ENCODE results near the gene ARID4B. TPM values are rescaled to one million over a fixed set of nuclear protein-coding genes. Genes with fewer than 3 reads are reported as not detected.

Gene ARID4B
- total RNA-seq, 1 experiment from 2014 or later, result 34.2 TPM

GRCh38 chr1:235299169-235299858 lies 28.7 kb downstream of the ARID4B start:
- H3K4me1 ChIP-seq, result peaks cover 8% of the 10 kb centered on the region
- Mint-ChIP-seq H3K4me3 (ENCODE audit: unreplicated experiment) (no peak overlapping the region), H3K27ac (ENCODE audit: unreplicated experiment) (peak overlapping the region; percentile 66), H3K27me3 (ENCODE audit: insufficient read depth, unreplicated experiment) (no peaks in the 10 kb centered on the region), H3K9me3 (ENCODE audit: unreplicated experiment) (peaks cover 15% of the 10 kb centered on the region), H3K4me1 (ENCODE audit: low read depth, unreplicated experiment) (peaks cover 21% of the 10 kb centered on the region), H3K36me3 (ENCODE audit: insufficient read depth, unreplicated experiment) (peaks cover 7% of the 10 kb centered on the region)
- H3K4me3 ChIP-seq (ENCODE audit: low read depth, low read length), result no peak overlapping the region
- no peak for TF ChIP-seq CTCF (IDR thresholded peaks at IDR 0.05; ENCODE audit: insufficient read depth in 1 of 2, low read depth in 1 of 2, low read length in 1 of 2, severe bottlenecking in 1 of 2, unreplicated experiment in 1 of 2)
- no peaks in the 10 kb centered on the region for H3K27me3 ChIP-seq (replicated peaks; ENCODE audit: control insufficient read depth, insufficient read depth, low read length)
- peaks cover 3% of the 10 kb centered on the region; the same call in 1 of the 2 replicates for H3K9me3 ChIP-seq
- no peak for DNase-seq
- ChIA-PET CTCF (interaction anchor here (1.6 kb wide), 1 partner anchor 117 kb away, joined by 4 read pairs; no protein-coding TSS in a partner anchor), POLR2A (no interaction called here)
- no peaks in the 10 kb centered on the region for H3K36me3 ChIP-seq (ENCODE audit: control insufficient read depth, insufficient read depth, low read length)
- intact Hi-C loops (cut with micrococcal nuclease; ENCODE audit: unreplicated experiment), result no loop called here
- no TSS peak for BruUV-seq (replicated peaks)

DNA sequence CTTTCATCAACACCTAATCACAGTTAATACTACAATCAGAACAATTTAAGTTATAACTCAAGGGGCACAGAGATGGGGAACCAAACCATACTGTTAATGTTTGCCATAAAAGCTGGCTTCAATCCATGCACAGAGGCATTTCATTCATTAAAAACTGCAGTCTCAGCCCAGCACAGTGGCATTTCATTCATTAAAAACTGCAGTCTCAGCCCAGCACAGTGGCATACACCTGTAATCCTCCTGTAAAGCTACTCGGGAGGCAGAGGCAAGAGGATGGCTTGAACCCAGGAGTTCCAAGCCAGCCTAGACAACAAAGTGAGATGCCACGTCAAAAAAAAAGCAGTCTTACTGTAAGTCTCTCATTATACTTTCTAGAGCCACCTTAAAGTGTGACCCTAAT lies 29.2 kb downstream of the ARID4B start:
- no peak for DNase-seq
- Histone ChIP-seq H3K4me3 (ENCODE audit: low read depth, low read length) (no peak overlapping the region), H3K27me3 (replicated peaks; ENCODE audit: control insufficient read depth, insufficient read depth, low read length) (no peaks in the 10 kb centered on the region), H3K9me3 (peaks cover 3% of the 10 kb centered on the region; the same call in 1 of the 2 replicates), H3K4me1 (peaks cover 8% of the 10 kb centered on the region), H3K36me3 (ENCODE audit: control insufficient read depth, insufficient read depth, low read length) (no peaks in the 10 kb centered on the region)
- intact Hi-C loops (cut with micrococcal nuclease; ENCODE audit: unreplicated experiment), result no loop called here
- Mint-ChIP-seq H3K36me3 (ENCODE audit: insufficient read depth, unreplicated experiment) (peaks cover 7% of the 10 kb centered on the region), H3K27ac (ENCODE audit: unreplicated experiment) (no peak overlapping the region), H3K9me3 (ENCODE audit: unreplicated experiment) (peaks cover 15% of the 10 kb centered on the region), H3K4me3 (ENCODE audit: unreplicated experiment) (no peak overlapping the region), H3K27me3 (ENCODE audit: insufficient read depth, unreplicated experiment) (no peaks in the 10 kb centered on the region), H3K4me1 (ENCODE audit: low read depth, unreplicated experiment) (peaks cover 21% of the 10 kb centered on the region)
- ChIA-PET POLR2A (no interaction called here), CTCF (no interaction called here)
- no peak for TF ChIP-seq CTCF (IDR thresholded peaks at IDR 0.05; ENCODE audit: insufficient read depth in 1 of 2, low read depth in 1 of 2, low read length in 1 of 2, severe bottlenecking in 1 of 2, unreplicated experiment in 1 of 2)
- no TSS peak for BruUV-seq (replicated peaks)

DNA sequence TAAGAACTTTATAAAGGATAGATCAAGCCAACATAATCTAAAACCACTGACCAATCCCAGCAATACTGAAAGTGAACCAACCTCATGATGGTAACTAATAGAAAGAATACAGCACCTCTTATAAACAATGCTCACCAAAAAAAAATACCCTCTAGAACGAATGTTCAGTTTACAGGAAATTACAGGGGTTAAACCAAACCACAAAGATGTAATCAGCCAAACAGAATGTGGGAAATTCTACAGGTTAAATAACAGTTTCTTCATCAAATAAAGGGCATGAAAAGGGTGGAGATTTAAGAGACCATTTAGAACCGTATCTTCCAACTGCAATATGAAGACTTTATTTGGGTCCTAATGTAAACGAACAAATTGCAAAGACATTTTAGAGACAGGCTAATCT lies 30.4 kb downstream of the ARID4B start:
- peaks cover 15% of the 10 kb centered on the region for H3K9me3 Mint-ChIP-seq (ENCODE audit: unreplicated experiment)
- H3K9me3 ChIP-seq, result peaks cover 3% of the 10 kb centered on the region; the same call in 1 of the 2 replicates
- H3K27ac Mint-ChIP-seq (ENCODE audit: unreplicated experiment), result no peak overlapping the region
- ChIA-PET CTCF (no interaction called here), POLR2A (no interaction called here)
- no TSS peak for BruUV-seq (replicated peaks)
- H3K4me1 Mint-ChIP-seq (ENCODE audit: low read depth, unreplicated experiment), result peaks cover 21% of the 10 kb centered on the region
- H3K4me3 Mint-ChIP-seq (ENCODE audit: unreplicated experiment), result no peak overlapping the region
- peaks cover 8% of the 10 kb centered on the region for H3K4me1 ChIP-seq
- no peak for DNase-seq
- no peak overlapping the region for H3K4me3 ChIP-seq (ENCODE audit: low read depth, low read length)
- no peaks in the 10 kb centered on the region for H3K27me3 ChIP-seq (replicated peaks; ENCODE audit: control insufficient read depth, insufficient read depth, low read length)
- TF ChIP-seq CTCF (IDR thresholded peaks at IDR 0.05; ENCODE audit: insufficient read depth in 1 of 2, low read depth in 1 of 2, low read length in 1 of 2, severe bottlenecking in 1 of 2, unreplicated experiment in 1 of 2), result no peak
- intact Hi-C loops (cut with micrococcal nuclease; ENCODE audit: unreplicated experiment), result no loop called here
- no peaks in the 10 kb centered on the region for H3K36me3 ChIP-seq (ENCODE audit: control insufficient read depth, insufficient read depth, low read length)
- no peaks in the 10 kb centered on the region for H3K27me3 Mint-ChIP-seq (ENCODE audit: insufficient read depth, unreplicated experiment)
- H3K36me3 Mint-ChIP-seq (ENCODE audit: insufficient read depth, unreplicated experiment), result peaks cover 7% of the 10 kb centered on the region
